ENCODE measurements around the gene TRAM2. TPM values are rescaled to one million over a fixed set of nuclear protein-coding genes. Genes with fewer than 3 reads are reported as not detected.

The TRAM2 gene
- polyA plus RNA-seq, 1 experiment = 134 TPM

DNA sequence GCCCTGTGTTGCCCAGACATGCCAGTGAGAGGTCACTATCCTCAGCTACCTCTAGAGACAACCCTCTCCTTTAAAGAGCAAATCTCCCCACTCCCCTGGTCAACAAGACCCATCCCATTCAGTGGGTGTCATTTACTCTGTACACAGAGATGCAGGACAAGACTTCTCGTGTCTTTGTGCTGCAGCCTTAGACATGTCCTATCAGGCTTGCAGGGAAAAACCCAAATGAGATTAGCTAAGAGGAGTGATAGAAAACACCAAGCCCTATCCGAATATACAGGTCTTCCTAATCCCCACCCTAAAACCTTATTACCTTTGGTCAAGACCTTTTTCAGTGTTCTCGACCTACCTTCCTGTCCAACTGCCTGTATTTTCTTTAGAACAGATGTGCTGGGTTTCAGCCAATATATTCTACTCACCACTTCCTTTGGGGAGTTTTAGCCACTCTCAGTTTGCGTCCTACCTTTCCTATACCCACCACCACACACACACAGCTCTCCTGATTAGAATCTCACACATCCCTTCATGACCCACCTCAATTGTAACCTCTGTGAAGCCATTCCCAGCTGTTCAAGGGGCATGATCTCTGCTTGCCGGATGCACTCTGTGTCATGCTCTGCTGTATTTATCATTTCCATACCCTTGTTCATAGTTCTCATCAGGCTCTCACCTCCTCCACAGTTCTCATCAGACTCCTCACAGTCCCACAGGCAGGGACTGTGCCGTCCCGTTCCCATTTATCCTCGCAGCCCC, 39.7 kb downstream of the TRAM2 start:
- H3K36me3 ChIP-seq (ENCODE audit: control insufficient read depth, insufficient read depth, low read length) = peaks cover 8% of the 10 kb centered on the region
- CTCF ChIA-PET = interaction anchor here (1.2 to 2.4 kb wide), 6 partner anchors 10 to 126 kb away, joined by 3 to 8 read pairs (median 5); no protein-coding TSS in a partner anchor
- POLR2A ChIA-PET = interaction anchor here (0.5 kb wide), 1 partner anchor 43 kb away, joined by 3 read pairs; no protein-coding TSS in a partner anchor
- no peak overlapping the region for H3K4me3 ChIP-seq (ENCODE audit: low read depth, low read length)
- DNase-seq (ENCODE audit: low read depth) = no peak
- no peak for TF ChIP-seq CTCF (IDR thresholded peaks at IDR 0.05; ENCODE audit: insufficient read depth, low read depth, low read length)
- H3K27me3 ChIP-seq (ENCODE audit: control insufficient read depth, insufficient read depth, low read length) = no peaks in the 10 kb centered on the region

GRCh38 chr6:52536424-52536916, 40.4 kb downstream of the TRAM2 start:
- no peak for DNase-seq (ENCODE audit: low read depth)
- no peak overlapping the region for H3K4me3 ChIP-seq (ENCODE audit: low read depth, low read length)
- ChIA-PET POLR2A (interaction anchor here (0.5 kb wide), 1 partner anchor 42 kb away, joined by 3 read pairs; no protein-coding TSS in a partner anchor), CTCF (interaction anchor here (1.1 to 2.4 kb wide), 8 partner anchors 12 to 126 kb away, joined by 3 to 8 read pairs (median 4); no protein-coding TSS in a partner anchor)
- peaks cover 9% of the 10 kb centered on the region for H3K36me3 ChIP-seq (ENCODE audit: control insufficient read depth, insufficient read depth, low read length)
- no peak for TF ChIP-seq CTCF (IDR thresholded peaks at IDR 0.05; ENCODE audit: insufficient read depth, low read depth, low read length)
- no peaks in the 10 kb centered on the region for H3K27me3 ChIP-seq (ENCODE audit: control insufficient read depth, insufficient read depth, low read length)

DNA sequence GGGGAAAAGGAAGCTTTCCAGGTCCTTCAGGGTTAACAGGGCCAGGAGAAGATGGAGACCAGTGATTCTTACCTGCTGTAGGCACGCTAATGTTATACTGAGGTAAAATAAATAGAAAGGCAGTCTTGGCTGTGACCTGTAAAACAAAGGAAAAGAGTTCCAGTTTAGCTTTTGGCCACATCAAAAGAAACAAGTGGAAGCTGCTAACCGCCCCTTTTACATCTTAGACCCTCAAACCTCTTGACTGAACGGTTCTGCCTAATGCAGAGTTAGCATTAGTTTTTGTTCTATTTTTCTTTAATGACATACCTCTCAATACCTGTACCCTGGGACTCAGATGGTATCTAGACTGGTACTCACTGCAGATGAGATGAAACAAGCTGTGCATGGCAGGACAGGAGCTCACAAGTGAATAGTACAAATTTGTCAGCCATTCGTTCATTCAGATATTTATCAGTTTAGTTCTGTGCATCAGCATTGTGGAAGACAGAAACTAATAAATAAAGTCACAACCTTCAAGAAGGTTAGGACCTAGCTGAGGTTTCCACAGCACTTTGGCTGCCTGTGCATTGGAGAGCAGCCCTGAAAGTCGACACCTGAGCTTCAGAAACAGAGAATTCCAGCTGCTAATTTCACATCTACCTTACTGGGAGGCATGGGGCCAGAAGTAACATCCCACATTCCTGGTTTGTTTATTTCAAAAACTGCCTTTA, 41.0 kb downstream of the TRAM2 start:
- DNase-seq (ENCODE audit: low read depth) = no peak
- ChIA-PET POLR2A (no interaction called here), CTCF (interaction anchor here (1.1 to 2.4 kb wide), 7 partner anchors 11 to 127 kb away, joined by 3 to 8 read pairs (median 3); no protein-coding TSS in a partner anchor)
- TF ChIP-seq CTCF (IDR thresholded peaks at IDR 0.05; ENCODE audit: insufficient read depth, low read depth, low read length) = no peak
- Histone ChIP-seq H3K27me3 (ENCODE audit: control insufficient read depth, insufficient read depth, low read length) (no peaks in the 10 kb centered on the region), H3K4me3 (ENCODE audit: low read depth, low read length) (no peak overlapping the region), H3K36me3 (ENCODE audit: control insufficient read depth, insufficient read depth, low read length) (peaks cover 9% of the 10 kb centered on the region)

- H3K36me3 ChIP-seq (ENCODE audit: control insufficient read depth, insufficient read depth, low read length) = peaks cover 9% of the 10 kb centered on the region
- POLR2A ChIA-PET = no interaction called here
- H3K27me3 ChIP-seq (ENCODE audit: control insufficient read depth, insufficient read depth, low read length) = no peaks in the 10 kb centered on the region
- DNase-seq (ENCODE audit: low read depth) = no peak
- no peak overlapping the region for H3K4me3 ChIP-seq (ENCODE audit: low read depth, low read length)
- CTCF ChIA-PET = interaction anchor here (1.2 to 2.4 kb wide), 4 partner anchors 10 to 40 kb away, joined by 3 to 8 read pairs (median 4); no protein-coding TSS in a partner anchor
- TF ChIP-seq CTCF (IDR thresholded peaks at IDR 0.05; ENCODE audit: insufficient read depth, low read depth, low read length) = no peak
Measured at GRCh38 chr6:52534966-52535390, 41.9 kb downstream of the TRAM2 start.

DNA sequence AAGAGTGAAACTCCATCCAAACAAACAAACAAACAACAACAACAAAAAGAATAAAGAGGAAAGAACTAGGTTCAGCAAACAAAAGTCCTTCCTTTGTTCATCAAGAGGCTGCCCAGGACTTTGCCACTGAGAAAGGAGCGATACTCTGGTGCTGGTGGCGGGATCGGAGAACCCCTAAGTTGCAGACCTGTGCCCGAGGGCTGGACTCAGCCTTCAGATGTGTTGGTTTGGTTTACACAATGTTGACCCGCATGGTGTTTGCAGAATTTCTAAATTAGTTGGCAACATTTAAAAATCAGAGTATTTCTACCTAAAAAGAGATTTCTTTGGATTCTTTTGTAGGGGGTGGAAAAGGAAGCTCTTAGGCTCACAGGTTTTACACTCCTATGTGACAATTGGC, 42.5 kb downstream of the TRAM2 start:
- CTCF ChIA-PET = no interaction called here
- peaks cover 12% of the 10 kb centered on the region for H3K36me3 ChIP-seq (ENCODE audit: control insufficient read depth, insufficient read depth, low read length)
- no peak for TF ChIP-seq CTCF (IDR thresholded peaks at IDR 0.05; ENCODE audit: insufficient read depth, low read depth, low read length)
- no peak overlapping the region for H3K4me3 ChIP-seq (ENCODE audit: low read depth, low read length)
- H3K27me3 ChIP-seq (ENCODE audit: control insufficient read depth, insufficient read depth, low read length) = no peaks in the 10 kb centered on the region
- DNase-seq (ENCODE audit: low read depth) = no peak
- POLR2A ChIA-PET = no interaction called here

Measured in BJ (cell line).